Measurements from ENCODE around the gene FYN. TPM values are rescaled to one million over a fixed set of nuclear protein-coding genes. Genes with fewer than 3 reads are reported as not detected.

Gene FYN
- total RNA-seq, 1 experiment from 2014 or later = 18.5 TPM

GRCh38 chr6:111772381-111772780, 100.9 kb downstream of the FYN start:
- POLR2A ChIA-PET = no interaction called here
- no TSS peak for BruUV-seq (replicated peaks)
- intact Hi-C loops (cut with micrococcal nuclease) = no loop called here
- Histone ChIP-seq H3K4me2 (ENCODE audit: low read length) (no peak overlapping the region), H3K9me3 (ENCODE audit: control insufficient read depth in 1 of 2, insufficient read depth in 1 of 2, low read depth in 1 of 2, low read length in 2 of 2) (no peaks in the 10 kb centered on the region), H3K4me3 (replicated peaks in 1 of 2; ENCODE audit: low read depth in 1 of 2, low read length in 2 of 2) (no peak overlapping the region), H3K36me3 (ENCODE audit: control insufficient read depth in 1 of 2, insufficient read depth in 2 of 2, low read length in 2 of 2) (no peaks in the 10 kb centered on the region), H2AFZ (ENCODE audit: low read depth, low read length, poor library complexity, severe bottlenecking) (no peak overlapping the region), H3K27ac (ENCODE audit: low read depth, low read length) (no peak overlapping the region), H3K9me2 (ENCODE audit: insufficient read depth) (no peaks in the 10 kb centered on the region), H3K9ac (ENCODE audit: low read length) (no peak overlapping the region), H3K27me3 (ENCODE audit: insufficient read depth, low read length) (no peaks in the 10 kb centered on the region), H3K4me1 (ENCODE audit: control insufficient read depth in 1 of 2, insufficient read depth in 2 of 2, low read length in 2 of 2) (no peaks in the 10 kb centered on the region), H4K20me1 (ENCODE audit: insufficient read depth) (no peaks in the 10 kb centered on the region), H3K79me2 (ENCODE audit: insufficient read depth, low read length) (no peaks in the 10 kb centered on the region)
- no peak for TF ChIP-seq CTCF (IDR thresholded peaks at IDR 0.05 in 2 of 3, conservative IDR thresholded peaks at IDR 0.05 in 1 of 3; ENCODE audit: borderline replicate concordance in 1 of 3, insufficient read depth in 1 of 3, low read depth in 2 of 3, low read length in 2 of 3)
- no peak for TF ChIP-seq CEBPB (IDR thresholded peaks at IDR 0.05; ENCODE audit: low read depth)
- no peak for TF ChIP-seq EZH2 (IDR thresholded peaks at IDR 0.05)
- no peak for TF ChIP-seq SP1 (IDR thresholded peaks at IDR 0.05; ENCODE audit: low read depth)
- TF ChIP-seq EZH2phosphoT487 (IDR thresholded peaks at IDR 0.05; ENCODE audit: borderline replicate concordance) = no peak
- TF ChIP-seq FOSL1 (IDR thresholded peaks at IDR 0.05; ENCODE audit: low read depth) = no peak
- TF ChIP-seq REST (IDR thresholded peaks at IDR 0.05; ENCODE audit: low read depth) = no peak
- TF ChIP-seq POLR2A (IDR thresholded peaks at IDR 0.05; ENCODE audit: borderline replicate concordance, extremely low read depth, insufficient read depth, insufficient read length) = no peak
- TF ChIP-seq POLR2AphosphoS5 (IDR thresholded peaks at IDR 0.05; ENCODE audit: low read depth, low read length) = no peak
- no peak for TF ChIP-seq SRF (IDR thresholded peaks at IDR 0.05; ENCODE audit: low read depth)
- TF ChIP-seq SIN3A (IDR thresholded peaks at IDR 0.05; ENCODE audit: low read depth) = no peak
- RAD21 ChIA-PET (ENCODE audit: low non-redundant PET in 1 of 2, low total read pairs in 2 of 2, uncharacterized antibody in 2 of 2, unreplicated experiment in 2 of 2) = no interaction called here
- ATAC-seq (no peak), DNase-seq (ENCODE audit: low read depth, low spot score) (no peak)
- CTCF ChIA-PET = no interaction called here
